HTR-8/SVneo (cell line): Measurements from ENCODE around the gene CYB5D1.
A peak's percentile ranks its signal among the peaks of the same experiment; 100 is the strongest.

Source experiments
- DNase-seq: peaks from one replicate; pipeline ENCODE4 v3.0.0; 2011; ENCODE audit warnings: low spot score, mixed read lengths; ENCODE audit not compliant: insufficient read length
- FAIRE-seq: peaks from 2 replicates; lab custom pipeline; 2011; peaks lifted over from hg19 to GRCh38; lab: Jason Lieb, UNC

Gene CYB5D1

DNA sequence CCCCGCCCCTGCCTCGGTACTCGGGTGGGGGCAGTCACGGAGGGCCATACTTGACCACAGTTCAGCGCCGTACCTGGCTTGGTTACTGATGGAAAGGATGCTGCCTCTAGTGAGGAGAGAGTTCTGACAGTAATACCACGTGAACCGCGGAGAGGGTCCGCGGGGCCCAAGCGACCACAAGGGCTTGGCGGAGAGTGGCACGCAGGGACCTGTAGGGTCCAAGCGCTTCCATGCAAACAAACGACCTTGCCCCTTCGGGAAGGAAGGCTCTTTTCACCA lies 14.6 kb upstream of the CYB5D1 start:
- FAIRE-seq (no peak), DNase-seq (no peak)

DNA sequence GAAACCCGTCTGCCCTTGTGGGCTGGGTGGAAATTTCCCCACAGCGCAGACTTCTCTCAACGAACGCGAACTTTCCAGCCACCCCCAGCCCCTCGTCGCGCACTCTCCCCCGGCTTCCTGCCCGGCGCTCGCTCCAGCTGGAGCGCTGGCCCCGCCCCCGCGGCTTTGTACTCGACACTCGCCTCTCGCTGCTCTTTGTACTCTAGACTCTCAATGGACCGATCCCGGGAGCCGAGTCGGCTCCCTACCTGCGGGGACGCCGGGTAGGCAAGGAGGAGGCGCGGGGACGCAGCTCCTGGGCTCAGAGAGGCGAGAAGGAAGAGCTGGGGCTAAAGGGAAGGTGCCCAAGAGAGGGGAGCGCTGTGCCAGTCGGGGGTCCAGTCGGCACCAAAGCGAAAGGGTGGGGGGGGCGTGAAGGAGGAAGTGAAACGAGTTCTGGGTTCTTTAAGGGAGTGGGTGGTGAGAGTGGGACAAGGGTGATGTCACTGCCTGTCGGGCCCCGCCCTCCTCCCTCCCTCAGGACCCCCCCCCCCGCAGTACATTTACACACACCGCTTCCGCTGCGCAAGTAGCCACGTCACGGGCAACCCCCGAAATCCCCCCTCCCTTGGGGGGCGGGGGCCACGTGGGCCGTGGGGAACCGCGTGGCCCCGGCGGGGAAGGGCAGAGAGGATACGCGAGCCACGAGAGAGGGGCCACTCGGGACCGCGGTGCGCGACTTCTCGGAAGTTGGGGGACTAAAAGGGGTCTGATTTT lies 14.1 kb upstream of the CYB5D1 start:
- DNase-seq (peak; percentile 78), FAIRE-seq (peak; percentile 83)

DNA sequence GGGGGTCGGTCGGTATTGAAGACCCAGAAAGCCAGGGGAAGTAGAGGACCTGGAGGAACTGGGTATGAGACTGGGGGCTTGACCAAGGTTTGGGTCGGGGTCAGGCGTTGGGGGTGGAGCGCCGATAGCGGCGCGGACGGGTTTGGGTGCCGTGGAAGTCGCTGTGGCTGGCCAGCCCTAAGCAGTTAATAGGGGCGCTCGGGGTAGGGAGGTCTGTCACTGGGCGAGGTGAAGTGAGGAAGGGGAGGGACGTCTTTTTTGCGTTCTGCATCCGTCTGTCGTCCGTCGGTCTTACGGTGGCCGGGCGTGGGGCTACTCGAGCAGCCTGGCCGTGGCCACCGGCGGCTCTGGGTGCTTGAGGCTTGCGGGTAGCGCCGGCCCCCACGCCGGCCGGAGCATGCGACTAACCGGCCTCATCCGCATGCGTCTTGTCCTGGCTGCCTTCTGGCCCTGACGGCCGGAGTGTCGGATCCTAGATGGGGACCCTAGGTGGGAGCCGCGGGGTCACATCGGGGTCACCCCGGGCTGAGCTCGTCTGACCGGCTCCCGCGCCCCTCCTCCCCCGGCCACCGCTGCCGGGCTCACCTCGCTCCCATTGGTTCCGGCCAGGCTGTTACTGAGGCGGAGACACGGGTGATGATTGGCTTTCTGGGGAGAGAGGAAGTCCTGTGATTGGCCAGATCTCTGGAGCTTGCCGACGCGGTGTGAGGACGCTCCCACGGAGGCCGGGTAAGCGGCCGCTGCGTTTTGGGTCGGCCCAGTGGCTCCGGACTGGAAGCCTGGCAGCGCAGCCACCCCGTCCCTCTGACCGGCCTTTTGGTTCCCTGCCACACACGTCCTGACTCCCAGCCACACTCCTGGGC lies 13.3 kb upstream of the CYB5D1 start:
- FAIRE-seq, result peak; percentile 96

DNA sequence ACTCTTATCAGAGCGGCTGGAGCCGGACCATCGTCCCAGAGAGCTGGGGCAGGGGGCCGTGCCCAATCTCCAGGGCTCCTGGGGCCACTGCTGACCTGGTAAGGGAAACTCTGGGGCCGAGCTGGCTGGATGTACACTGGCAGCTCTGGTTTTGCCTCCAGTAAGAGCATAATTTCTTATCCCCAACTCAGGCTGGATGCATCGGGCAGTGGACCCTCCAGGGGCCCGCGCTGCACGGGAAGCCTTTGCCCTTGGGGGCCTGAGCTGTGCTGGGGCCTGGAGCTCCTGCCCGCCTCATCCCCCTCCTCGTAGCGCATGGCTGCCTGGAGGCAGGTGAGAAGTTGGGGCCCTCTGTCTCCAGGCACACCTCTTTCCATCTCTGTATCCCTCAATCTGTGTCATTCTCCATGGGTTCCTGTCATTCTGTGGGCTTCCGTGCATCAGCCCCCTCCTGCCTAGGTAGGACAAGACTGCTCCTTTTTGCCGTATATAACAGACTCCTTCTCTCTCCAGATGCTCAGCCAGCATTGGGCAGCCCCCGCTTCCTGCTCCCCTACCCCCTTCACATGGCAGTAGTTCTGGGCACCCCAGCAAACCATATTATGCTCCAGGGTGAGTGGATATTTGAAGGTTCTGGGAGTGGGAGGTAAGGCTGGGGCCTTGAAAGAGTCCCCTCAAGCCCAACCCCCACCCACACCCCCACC lies 12.3 kb upstream of the CYB5D1 start:
- DNase-seq (no peak), FAIRE-seq (no peak)

More for the DNA sequence above, 13.3 kb upstream of the CYB5D1 start:
- peak; percentile 97 for DNase-seq

DNA sequence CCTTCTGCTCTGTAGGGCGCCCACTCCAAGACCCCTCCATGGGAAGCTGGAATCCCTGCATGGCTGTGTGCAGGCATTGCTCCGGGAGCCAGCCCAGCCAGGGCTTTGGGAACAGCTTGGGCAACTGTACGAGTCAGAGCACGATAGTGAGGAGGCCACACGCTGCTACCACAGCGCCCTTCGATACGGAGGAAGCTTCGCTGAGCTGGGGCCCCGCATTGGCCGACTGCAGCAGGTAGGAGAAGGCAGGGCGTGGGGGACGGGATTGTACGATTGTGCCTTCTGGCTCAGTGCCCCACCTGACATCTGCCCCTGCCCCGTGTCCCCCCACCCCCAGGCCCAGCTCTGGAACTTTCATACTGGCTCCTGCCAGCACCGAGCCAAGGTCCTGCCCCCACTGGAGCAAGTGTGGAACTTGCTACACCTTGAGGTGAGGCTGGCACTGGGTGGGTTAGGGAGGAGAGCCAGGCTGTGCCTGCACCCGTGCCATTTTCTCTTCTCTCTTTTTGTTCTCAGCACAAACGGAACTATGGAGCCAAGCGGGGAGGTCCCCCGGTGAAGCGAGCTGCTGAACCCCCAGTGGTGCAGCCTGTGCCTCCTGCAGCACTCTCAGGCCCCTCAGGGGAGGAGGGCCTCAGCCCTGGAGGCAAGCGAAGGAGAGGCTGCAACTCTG lies 11.6 kb upstream of the CYB5D1 start:
- DNase-seq, result no peak
- FAIRE-seq, result no peak

DNA sequence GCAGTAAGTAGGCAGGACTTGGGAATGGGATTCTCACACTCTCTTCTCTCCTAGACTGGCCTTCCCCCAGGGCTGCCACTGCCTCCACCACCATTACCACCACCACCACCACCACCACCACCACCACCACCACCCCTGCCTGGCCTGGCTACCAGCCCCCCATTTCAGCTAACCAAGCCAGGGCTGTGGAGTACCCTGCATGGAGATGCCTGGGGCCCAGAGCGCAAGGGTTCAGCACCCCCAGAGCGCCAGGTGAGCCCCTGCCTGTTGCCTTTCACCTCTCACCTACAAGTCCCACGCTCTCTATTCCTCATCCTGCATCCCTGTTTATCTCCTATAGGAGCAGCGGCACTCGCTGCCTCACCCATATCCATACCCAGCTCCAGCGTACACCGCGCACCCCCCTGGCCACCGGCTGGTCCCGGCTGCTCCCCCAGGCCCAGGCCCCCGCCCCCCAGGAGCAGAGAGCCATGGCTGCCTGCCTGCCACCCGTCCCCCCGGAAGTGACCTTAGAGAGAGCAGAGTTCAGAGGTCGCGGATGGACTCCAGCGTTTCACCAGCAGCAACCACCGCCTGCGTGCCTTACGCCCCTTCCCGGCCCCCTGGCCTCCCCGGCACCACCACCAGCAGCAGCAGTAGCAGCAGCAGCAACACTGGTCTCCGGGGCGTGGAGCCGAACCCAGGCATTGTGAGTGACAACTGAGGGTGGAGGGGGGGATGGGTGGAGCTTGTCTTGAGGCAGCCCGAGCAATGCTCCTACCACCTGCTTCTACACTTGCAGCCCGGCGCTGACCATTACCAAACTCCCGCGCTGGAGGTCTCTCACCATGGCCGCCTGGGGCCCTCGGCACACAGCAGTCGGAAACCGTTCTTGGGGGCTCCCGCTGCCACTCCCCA lies 10.8 kb upstream of the CYB5D1 start:
- DNase-seq, result no peak
- FAIRE-seq, result no peak

DNA sequence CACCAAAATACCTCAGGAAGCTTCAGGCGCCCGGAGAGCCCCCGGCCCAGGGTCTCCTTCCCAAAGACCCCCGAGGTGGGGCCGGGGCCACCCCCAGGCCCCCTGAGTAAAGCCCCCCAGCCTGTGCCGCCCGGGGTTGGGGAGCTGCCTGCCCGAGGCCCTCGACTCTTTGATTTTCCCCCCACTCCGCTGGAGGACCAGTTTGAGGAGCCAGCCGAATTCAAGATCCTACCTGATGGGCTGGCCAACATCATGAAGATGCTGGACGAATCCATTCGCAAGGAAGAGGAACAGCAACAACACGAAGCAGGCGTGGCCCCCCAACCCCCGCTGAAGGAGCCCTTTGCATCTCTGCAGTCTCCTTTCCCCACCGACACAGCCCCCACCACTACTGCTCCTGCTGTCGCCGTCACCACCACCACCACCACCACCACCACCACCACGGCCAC lies 9.6 kb upstream of the CYB5D1 start:
- FAIRE-seq, result no peak
- DNase-seq, result no peak

DNA sequence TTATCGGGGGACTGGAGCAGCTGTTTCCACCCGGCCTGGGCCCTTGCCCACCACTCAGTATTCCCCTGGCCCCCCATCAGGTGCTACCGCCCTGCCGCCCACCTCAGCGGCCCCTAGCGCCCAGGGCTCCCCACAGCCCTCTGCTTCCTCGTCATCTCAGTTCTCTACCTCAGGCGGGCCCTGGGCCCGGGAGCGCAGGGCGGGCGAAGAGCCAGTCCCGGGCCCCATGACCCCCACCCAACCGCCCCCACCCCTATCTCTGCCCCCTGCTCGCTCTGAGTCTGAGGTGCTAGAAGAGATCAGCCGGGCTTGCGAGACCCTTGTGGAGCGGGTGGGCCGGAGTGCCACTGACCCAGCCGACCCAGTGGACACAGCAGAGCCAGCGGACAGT lies 9.1 kb upstream of the CYB5D1 start:
- no peak for DNase-seq

DNA sequence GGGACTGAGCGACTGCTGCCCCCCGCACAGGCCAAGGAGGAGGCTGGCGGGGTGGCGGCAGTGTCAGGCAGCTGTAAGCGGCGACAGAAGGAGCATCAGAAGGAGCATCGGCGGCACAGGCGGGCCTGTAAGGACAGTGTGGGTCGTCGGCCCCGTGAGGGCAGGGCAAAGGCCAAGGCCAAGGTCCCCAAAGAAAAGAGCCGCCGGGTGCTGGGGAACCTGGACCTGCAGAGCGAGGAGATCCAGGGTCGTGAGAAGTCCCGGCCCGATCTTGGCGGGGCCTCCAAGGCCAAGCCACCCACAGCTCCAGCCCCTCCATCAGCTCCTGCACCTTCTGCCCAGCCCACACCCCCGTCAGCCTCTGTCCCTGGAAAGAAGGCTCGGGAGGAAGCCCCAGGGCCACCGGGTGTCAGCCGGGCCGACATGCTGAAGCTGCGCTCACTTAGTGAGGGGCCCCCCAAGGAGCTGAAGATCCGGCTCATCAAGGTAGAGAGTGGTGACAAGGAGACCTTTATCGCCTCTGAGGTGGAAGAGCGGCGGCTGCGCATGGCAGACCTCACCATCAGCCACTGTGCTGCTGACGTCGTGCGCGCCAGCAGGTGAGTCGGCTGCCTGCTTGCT lies 8.6 kb upstream of the CYB5D1 start:
- no peak for FAIRE-seq
- DNase-seq, result no peak

More for the DNA sequence above, 9.1 kb upstream of the CYB5D1 start:
- no peak for FAIRE-seq

DNA sequence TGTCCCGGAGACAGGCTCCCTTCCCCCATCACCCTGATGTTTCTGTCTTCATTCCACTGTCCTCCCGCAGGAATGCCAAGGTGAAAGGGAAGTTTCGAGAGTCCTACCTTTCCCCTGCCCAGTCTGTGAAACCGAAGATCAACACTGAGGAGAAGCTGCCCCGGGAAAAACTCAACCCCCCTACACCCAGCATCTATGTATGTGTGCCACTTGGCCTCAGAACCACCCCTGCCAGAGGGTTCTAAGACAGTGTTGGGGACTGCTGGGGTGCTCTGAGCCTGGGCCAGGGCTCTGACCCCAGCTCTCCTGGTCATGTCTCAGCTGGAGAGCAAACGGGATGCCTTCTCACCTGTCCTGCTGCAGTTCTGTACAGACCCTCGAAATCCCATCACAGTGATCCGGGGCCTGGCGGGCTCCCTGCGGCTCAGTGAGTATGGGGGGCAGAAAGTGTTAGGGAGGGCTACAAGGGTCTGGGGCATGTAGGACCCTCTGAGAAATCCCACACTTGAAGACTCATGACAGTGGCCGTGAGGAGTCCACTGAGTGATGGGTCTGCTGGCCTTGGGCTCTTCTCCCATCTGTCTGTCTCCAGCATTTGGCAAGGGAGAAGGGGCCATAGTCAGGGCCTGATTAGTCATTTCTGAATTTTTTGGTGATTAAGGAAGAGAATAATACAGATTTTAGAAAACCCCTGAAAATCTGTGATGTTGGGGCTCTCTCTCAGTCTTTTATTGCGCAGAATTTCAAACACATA lies 7.9 kb upstream of the CYB5D1 start:
- no peak for DNase-seq
- FAIRE-seq, result no peak

DNA sequence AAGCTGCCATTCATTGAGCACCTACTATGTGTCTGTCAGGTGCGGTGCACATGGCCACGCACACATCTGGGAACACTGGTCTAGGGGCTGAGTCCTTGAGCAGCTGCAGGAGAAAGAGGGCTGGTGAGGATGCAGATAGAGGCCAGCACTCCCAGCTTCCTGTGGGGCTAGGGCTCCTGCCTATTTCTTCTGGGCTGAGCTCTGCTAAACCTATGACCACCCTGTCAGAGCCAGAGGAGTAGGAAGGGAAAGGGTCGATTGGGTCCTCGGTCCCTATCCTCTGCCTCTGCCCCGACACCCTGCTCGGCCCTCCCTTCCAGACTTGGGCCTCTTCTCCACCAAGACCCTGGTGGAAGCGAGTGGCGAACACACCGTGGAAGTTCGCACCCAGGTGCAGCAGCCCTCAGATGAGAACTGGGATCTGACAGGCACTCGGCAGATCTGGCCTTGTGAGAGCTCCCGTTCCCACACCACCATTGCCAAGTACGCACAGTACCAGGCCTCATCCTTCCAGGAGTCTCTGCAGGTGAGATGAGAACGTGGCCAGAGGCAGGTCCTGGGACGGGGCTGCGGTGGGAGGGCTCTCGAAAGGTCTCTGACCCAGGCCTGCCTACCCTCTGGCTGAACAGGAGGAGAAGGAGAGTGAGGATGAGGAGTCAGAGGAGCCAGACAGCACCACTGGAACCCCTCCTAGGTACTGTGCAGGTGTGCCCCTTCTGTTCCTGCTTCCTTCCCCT lies 6.9 kb upstream of the CYB5D1 start:
- no peak for DNase-seq
- FAIRE-seq, result no peak

DNA sequence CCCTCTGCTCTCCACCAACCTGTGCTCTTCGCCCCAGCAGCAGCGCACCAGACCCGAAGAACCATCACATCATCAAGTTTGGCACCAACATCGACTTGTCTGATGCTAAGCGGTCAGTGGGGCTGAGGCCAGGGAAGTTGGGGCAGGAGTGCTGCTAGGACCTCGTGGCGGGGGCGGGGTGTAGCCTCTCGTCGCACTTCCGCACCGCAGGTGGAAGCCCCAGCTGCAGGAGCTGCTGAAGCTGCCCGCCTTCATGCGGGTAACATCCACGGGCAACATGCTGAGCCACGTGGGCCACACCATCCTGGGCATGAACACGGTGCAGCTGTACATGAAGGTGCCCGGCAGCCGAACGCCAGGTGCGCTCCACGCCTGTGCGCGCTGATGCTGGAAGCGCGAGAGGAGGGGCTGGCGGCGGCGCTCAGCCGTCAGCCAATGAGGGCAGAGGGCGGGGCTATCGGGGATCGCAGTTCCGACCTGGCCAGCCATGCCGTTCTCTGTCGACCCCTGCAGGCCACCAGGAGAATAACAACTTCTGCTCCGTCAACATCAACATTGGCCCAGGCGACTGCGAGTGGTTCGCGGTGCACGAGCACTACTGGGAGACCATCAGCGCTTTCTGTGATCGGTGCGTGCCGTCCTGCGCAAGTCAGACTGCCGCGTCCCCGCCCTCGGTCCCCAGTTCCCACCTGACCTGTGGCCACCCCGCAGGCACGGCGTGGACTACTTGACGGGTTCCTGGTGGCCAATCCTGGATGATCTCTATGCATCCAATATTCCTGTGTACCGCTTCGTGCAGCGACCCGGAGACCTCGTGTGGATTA lies 6.2 kb upstream of the CYB5D1 start:
- FAIRE-seq, result peak; percentile 100
- peak; percentile 89 for DNase-seq

DNA sequence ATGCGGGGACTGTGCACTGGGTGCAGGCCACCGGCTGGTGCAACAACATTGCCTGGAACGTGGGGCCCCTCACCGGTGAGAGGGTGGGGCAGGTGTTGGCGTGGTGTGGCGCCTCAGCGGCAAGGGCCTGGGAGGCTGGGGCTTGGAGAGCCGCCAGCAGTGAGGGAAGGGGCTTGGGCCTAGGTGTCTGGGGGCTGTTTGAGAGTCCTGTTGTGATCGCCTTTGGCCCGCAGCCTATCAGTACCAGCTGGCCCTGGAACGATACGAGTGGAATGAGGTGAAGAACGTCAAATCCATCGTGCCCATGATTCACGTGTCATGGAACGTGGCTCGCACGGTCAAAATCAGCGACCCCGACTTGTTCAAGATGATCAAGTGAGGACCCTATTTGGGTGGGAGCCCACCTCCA lies 5.5 kb upstream of the CYB5D1 start:
- peak; percentile 69 for FAIRE-seq
- no peak for DNase-seq

DNA sequence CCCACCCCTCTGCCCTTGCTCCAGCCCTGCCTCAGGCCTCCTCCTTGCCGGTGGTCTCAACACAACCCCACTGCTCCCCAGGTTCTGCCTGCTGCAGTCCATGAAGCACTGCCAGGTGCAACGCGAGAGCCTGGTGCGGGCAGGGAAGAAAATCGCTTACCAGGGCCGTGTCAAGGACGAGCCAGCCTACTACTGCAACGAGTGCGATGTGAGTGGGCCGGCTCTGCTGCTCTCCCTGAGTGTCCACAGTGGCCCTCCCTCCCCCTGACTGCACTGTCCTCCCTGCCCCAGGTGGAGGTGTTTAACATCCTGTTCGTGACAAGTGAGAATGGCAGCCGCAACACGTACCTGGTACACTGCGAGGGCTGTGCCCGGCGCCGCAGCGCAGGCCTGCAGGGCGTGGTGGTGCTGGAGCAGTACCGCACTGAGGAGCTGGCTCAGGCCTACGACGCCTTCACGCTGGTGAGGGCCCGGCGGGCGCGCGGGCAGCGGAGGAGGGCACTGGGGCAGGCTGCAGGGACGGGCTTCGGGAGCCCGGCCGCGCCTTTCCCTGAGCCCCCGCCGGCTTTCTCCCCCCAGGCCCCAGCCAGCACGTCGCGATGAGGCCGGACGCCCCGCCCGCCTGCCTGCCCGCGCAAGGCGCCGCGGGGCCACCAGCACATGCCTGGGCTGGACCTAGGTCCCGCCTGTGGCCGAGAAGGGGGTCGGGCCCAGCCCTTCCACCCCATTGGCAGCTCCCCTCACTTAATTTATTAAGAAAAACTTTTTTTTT lies 4.7 kb upstream of the CYB5D1 start:
- DNase-seq, result no peak
- no peak for FAIRE-seq

DNA sequence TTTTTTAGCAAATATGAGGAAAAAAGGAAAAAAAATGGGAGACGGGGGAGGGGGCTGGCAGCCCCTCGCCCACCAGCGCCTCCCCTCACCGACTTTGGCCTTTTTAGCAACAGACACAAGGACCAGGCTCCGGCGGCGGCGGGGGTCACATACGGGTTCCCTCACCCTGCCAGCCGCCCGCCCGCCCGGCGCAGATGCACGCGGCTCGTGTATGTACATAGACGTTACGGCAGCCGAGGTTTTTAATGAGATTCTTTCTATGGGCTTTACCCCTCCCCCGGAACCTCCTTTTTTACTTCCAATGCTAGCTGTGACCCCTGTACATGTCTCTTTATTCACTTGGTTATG lies 4.1 kb upstream of the CYB5D1 start:
- DNase-seq (no peak), FAIRE-seq (no peak)

DNA sequence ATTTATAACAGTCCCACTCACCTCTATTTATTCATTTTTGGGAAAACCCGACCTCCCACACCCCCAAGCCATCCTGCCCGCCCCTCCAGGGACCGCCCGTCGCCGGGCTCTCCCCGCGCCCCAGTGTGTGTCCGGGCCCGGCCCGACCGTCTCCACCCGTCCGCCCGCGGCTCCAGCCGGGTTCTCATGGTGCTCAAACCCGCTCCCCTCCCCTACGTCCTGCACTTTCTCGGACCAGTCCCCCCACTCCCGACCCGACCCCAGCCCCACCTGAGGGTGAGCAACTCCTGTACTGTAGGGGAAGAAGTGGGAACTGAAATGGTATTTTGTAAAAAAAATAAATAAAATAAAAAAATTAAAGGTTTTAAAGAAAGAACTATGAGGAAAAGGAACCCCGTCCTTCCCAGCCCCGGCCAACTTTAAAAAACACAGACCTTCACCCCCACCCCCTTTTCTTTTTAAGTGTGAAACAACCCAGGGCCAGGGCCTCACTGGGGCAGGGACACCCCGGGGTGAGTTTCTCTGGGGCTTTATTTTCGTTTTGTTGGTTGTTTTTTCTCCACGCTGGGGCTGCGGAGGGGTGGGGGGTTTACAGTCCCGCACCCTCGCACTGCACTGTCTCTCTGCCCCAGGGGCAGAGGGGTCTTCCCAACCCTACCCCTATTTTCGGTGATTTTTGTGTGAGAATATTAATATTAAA lies 3.6 kb upstream of the CYB5D1 start:
- DNase-seq, result no peak
- no peak for FAIRE-seq
